Left kidney (tissue), 2 donors: ENCODE results near the gene ARMS2. TPM values are rescaled to one million over a fixed set of nuclear protein-coding genes. Genes with fewer than 3 reads are reported as not detected.

Experiments
- DNase-seq: peaks from one replicate; pipeline ENCODE4 v3.0.0-alpha.2; 2013
- polyA plus RNA-seq: library from polyadenylated mRNA; unstranded; fragments of 120-200 nt; gene quantifications from one replicate; pipeline ENCODE4 v1.2.1, GENCODE V29; 2013; ENCODE audit not compliant: insufficient read length

Gene ARMS2
- polyA plus RNA-seq, 1 donor: 0.17 TPM

DNA sequence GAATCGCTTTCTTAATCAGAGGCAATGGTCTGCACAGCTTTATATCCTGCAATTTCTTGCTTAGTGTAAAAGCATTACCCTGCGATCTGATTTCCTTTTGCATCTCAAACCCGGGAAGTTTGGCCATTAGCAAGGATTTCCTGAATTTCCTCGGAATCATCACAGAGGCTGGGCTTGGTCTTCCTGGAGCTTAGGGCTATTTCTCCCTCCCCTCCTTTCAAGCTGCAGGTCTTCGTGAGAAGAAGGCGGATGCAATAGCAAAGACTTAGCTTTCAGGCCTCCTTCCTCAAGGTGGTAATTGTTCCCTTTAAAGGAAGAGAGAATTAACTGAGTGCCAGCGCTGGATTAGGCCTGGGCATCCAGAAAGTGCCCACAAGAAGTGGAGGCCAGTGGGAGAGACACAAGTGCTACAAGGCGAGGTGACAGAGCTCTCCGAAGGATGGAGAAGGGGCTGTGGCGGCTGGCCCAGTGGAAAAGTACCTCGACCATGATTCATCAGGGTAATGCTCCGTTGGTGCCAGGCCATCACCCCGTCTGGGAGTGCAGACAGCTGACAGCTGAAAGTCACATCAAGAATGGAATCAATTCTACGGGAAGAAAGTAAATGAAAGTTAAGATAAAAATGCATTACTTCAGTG is 4.0 kb upstream of the ARMS2 start:
- DNase-seq: no peak

DNA sequence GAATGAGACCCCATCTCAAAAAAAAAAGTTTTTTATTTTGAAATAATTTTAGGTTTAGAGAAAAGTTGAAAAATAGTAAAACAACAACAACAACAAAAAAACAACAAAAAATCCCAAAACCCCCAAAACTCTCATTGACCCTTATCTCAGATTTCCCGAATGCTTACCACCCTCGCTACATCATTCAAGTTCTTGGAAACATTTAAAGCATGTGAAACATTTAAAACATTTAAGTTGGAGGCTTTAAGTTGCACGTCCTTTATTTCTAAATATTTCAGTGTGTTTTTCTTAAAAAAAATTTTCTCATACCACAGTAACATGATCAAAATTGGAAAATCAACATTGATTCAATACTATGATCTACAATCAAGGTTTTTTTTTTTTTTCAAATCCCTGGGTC is 382 bp upstream of the ARMS2 start:
- no peak for DNase-seq

DNA sequence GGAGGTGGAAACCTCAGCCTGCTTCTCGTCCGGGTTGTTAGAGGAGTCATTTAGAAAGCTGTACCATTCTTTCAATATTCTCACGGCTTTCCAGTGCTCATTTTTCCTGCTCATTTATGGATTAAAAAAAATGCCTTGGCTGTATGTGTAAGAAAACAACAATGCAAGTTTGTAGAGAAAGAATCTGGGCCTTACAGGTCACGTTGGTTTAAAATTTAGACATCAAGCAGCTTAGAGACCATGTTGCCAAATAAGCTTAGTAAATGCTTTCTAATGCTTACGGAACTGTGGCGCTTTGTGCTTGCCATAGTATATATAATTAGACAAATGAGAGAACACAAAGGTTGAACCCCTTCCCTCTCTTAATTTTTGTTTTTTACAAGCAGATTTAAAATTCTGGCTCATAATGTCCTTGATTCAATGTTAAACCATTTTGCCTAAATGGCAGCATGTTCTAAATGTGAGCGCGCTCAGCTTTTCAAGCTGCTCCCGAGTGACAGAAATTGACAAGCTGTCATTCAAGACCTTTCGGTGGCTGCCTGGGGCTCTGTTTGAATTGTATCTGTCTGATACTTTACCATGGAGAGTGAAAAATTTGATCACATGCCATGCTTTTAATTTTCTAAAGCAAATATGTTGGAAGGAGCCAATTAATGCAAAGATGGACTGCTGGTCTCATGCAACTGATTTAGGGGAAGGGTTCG is 1.1 kb downstream of the ARMS2 start:
- DNase-seq: no peak

DNA sequence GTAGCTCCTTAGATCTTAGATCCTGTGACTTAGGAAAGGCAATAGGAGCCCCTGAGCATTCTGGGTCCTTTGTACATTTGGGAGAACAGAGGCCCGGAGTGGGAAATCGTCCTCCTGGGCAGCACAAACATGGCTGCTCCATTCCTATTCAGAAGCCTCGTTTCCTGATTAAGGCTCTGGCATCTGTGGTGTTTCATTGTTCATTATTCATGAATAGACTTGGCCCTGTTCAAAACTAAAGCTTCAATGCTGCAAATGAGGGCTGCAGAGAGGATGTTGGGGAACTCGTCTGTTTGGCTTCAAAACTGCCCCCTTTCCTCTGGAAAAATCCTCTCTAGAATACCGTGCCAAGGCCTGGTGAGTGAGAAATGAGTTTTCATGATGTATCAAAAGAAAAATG is 3.5 kb downstream of the ARMS2 start:
- no peak for DNase-seq

DNA sequence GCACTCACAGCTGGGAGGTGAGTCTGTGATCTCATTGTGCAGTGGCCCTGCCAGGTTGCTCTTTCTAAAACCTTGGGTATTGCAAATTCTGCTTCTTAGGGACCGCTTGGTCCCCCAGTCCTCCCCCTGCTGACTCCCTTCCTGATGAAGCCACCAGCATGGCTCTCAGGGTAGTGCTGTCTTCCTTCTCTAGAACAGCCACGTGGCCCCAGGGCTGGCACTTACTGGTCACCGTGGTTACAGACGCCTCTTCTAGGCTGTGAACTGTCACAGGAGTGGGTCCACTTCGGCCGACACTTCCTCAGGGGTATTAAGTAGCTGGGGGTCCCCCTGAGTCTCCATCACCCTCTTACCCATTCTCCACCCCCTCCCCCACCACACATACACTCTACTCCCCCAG is 4.2 kb downstream of the ARMS2 start:
- DNase-seq: no peak

DNA sequence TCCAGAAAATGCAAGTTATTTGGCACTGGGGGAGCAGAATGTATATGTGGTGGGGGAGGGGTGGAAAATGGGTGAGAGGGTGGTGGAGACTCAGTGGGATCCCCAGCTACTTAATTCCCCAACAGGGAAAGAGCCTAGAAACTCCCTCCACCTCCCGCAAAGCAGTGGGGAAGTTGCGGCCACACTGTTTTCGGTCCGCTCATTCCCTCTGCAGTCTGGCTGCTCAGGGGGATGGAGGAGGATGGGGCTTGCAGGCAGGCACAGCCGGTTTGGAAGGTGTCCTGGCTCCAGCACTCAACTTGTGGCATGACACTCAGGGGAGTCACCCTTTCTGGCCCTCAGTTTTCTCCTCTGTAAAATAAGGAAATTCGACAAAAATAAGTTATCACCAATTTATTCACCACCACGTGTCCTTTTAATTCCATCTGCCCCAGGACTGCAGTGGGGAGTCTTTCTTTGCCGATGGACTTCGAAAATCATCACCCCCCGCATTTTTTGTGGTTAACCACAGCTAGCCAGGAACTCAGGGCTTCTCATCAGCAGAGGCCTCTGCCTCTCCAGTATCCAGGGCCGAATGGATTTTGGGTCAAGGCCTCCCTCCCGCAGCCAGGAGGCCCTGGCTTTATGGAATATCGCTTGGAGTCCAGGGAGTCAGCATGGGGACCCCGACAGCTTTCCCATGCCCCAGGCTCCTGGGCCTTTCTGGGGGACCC is 5.3 kb downstream of the ARMS2 start:
- no peak for DNase-seq

DNA sequence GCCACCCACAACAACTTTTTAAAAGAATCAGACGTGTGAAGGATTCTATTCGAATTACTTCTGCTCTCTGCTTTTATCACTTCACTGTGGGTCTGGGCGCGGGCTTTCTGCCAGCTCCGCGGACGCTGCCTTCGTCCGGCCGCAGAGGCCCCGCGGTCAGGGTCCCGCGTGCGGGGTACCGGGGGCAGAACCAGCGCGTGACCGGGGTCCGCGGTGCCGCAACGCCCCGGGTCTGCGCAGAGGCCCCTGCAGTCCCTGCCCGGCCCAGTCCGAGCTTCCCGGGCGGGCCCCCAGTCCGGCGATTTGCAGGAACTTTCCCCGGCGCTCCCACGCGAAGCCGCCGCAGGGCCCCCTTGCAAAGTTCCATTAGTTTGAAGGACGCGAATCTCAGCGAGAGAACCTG is 6.4 kb downstream of the ARMS2 start:
- DNase-seq: no peak

DNA sequence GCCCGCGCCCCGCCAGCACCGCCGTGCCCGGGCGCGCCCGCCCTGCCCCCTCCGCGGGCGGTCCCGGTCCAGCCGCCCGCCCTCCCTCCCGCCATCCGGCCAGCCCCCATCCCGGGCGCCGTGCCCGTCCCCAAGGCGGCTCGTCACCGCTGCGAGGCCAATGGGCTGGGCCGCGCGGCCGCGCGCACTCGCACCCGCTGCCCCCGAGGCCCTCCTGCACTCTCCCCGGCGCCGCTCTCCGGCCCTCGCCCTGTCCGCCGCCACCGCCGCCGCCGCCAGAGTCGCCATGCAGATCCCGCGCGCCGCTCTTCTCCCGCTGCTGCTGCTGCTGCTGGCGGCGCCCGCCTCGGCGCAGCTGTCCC is 6.9 kb downstream of the ARMS2 start, which contains the start of gene HTRA1:
HTRA1 (plus strand) TSS at position 187 of the 362 bp plus-strand sequence; CDS start at position 287, 100 bp downstream.
- DNase-seq: no peak

DNA sequence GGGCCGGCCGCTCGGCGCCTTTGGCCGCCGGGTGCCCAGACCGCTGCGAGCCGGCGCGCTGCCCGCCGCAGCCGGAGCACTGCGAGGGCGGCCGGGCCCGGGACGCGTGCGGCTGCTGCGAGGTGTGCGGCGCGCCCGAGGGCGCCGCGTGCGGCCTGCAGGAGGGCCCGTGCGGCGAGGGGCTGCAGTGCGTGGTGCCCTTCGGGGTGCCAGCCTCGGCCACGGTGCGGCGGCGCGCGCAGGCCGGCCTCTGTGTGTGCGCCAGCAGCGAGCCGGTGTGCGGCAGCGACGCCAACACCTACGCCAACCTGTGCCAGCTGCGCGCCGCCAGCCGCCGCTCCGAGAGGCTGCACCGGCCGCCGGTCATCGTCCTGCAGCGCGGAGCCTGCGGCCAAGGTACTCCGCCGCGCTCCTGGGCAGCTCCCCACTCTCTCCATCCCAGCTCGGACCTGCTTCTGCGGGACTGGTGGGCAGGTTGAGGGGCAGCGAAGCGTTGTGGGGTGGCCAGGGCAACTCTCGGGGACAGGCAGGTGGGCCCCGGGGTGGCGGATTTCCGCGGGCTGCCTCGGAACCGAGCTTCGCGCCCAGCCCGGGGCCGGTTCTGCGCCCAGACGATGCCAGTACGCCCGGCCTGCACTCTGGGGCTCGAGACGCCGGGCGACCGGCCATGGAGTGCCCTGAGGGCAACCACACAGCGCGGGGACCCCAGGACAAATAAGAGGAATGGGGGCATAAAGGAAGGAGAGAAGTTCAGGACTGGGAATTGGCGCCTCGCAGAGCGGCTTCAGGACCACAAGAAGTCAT is 7.5 kb downstream of the ARMS2 start:
- DNase-seq: no peak

DNA sequence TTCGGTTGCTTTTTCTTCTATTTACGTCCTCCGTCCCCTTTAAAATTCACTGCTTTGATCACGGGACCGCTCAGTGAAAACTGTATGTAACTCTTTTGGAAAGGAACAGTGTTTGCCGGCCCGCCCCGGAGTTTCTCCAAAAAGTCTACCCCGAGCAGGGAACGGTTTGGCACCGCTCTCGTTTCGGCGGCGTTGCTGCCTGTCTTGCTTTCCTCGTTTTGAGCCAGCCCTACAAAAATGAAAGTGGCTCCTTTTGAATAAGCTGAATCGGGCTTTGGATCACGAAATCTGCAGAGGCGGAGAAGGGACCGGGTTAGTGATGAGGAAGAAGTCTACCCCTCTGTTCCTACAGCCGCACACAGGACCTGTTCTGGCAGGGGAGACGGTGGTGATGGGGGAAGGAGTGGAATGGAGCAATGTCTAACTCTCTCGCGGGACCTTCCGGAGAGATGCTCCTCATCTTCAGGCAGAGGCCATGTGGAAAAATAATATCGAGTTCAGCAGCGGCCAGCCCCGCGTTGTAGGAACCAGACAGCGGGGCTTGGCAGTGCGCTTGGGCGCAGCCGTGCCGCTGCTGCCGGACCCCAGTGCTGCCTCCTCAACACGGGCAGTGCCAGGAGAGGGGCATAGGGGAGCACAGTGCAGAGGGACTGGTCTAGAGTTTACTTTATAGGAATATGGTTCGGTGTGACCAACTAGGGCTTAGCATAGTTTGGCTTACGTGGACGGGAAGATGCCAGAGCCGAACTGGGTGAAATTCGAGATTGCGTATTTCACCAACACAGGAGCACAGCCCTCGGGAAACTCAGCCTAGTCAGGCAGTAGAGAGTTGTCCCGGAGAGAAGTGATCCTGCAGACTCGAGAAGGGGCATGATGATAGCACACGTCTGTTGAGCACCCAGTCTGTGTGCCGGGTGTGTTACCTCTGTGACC is 8.3 kb downstream of the ARMS2 start:
- no peak for DNase-seq

DNA sequence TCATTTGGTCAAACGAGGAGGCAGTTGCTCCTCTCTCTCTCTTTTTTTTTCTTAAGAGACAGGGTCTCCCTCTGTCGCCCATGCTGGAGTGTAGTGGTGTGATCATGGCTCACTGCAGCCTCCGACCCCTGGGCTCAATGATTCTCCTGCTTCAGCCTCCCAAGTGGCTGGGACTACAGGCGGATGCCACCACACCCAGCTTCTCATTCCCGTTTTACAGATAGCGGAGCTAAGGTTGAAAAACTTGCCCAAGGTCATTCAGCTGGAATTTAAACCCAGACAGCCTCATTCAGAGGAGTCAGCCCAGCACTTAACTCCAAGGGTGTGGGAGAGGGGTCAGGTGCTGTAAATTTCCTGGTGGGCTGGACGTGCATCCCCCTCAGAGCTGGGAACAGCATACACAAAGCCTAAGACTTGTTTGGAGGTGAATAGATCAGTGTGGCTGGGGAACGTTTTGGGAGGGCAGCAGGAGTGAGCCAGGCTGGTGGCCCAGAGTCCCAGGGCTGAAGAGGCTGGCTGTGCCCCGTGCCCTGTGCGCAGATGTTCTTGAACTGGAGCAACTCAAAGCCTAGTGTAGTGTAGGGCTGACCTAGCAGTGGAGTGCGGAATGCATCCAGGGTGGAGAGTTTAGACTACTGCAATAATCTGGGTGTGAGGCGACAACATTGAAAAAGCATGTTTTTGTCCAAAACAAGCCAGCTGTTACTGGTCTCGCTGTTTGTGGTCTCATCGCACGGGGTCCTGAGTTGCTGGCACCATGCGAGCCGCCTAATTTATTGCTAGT is 9.2 kb downstream of the ARMS2 start:
- DNase-seq: no peak

DNA sequence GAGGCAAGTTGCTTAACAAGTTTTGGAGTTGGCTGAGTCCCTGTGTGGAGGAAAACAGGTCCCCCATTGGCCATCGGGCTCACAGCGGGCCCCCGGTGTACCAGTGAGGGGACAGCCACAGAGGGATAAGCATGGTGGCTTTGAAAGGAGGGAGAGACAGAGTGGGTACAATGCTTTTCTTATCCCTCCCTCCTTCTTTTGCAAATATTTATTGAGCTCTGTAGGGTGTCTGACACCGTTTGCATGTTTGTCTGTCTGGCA is 9.7 kb downstream of the ARMS2 start:
- no peak for DNase-seq

DNA sequence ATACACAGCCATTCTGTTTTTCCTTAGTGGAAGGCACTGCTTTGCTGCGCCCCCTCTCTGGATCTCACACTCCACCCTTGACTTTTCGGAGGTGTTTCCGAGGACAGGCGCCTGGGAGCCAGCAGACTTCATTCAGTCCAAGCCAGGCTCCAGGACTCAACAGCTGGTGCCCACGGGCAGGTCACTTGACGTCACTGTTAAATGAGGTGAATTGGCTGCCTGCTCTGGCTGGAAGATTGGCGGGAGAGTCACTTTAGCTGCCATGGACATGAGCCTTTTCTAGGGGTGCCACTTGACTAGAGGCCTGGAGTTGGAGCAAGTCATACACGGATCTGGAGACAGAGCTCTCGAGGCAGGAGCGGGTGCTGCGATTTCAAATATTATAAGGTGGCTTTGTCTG is 10.1 kb downstream of the ARMS2 start:
- DNase-seq: no peak

DNA sequence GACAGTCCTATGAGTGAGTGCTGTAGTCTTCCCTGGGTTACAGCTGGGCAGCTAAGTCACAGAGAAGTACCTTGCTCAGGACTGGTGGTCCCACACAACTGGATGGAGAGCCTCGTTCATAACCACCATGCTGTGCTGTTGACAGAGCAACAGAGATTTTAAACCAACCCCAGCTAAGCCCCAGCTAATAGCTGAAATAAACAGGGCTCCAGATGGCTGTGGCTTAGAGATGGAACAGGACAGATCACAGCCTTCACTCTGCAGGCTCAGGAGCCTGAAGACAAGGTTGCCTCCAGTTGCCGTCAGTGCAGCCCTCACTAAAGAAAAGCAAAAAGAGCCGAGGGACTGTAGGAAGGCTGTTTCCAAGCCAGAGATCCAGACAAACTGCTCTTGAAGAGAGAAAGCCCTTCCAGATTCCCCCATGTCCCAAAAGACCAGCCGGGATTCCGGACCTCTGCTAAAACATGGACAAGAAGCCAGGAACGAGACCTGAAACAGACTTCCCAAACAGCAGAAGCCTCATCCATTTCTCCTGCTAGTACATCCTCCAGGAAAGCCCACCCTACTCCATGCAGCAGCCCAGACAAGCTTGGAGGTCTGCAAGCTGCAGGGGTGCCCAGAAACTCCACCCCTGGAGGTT is 11.1 kb downstream of the ARMS2 start:
- DNase-seq: no peak

DNA sequence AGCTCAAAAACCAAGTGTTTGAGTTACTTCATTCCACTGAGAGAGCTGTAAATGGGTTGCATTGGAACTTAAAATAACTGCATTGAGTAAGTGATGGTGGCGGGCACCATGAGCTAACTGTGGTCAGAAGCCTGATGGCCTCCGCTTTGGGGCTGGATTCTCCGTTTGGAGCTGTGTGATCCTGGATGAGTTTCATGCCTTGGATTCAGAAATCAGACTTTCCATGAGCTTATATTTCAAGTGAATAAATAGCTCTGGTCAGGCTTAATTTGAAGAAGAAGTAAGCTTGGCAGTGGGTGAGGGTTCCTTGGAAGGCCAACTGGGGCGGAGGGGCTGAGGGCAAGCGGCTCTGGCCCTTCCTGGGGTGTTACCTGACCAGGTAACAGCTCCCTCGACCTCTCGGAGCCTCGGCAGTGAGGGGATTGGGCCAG is 12.5 kb downstream of the ARMS2 start:
- DNase-seq: no peak

DNA sequence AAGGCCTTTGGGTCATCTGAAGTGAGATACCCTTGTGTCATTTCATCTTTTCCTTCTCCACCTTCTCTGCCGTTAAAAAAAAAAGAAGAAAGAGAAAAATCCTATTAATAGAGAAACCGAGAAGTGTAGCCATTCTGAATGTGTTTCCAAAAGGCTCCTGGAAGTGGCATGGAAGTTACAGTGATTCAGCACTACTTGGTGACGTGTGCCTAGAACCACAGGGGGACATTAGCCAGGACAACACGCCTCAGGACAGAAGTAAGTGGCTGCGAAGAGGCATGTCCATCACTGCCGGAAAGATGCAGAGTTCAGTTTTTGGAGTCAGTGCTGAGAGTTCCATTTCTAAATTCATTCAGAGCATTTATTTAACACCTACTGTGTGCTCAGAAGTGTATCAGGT is 13.2 kb downstream of the ARMS2 start:
- no peak for DNase-seq

DNA sequence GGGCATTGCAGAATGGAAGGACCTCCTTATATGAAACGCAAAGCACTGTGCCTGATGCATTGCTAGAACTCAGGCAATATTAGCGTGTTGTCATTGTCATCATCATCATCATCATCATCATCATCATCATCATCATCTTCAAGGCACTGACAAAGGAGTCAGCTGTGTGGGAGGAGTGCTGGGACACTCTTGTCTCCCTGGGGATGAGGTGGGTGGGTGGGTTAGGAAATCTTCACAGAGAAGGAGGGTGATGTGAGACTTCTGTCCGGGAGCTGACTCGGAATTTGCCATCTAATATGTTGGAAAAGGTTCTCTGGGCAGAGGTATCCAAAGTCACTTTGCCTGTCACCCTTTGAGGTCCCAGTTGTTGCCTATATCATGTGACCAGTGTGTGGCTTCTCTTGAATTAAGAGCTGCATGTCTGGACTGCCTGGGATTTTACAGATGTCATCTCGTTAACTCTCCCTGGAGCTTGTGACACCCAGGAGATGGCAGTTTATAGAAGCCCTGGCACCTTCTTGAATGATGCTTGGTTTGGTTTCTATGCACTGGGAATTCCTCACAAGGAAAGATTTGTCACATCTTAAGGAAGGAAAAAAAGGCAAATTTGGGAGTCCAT is 14.0 kb downstream of the ARMS2 start:
- no peak for DNase-seq

DNA sequence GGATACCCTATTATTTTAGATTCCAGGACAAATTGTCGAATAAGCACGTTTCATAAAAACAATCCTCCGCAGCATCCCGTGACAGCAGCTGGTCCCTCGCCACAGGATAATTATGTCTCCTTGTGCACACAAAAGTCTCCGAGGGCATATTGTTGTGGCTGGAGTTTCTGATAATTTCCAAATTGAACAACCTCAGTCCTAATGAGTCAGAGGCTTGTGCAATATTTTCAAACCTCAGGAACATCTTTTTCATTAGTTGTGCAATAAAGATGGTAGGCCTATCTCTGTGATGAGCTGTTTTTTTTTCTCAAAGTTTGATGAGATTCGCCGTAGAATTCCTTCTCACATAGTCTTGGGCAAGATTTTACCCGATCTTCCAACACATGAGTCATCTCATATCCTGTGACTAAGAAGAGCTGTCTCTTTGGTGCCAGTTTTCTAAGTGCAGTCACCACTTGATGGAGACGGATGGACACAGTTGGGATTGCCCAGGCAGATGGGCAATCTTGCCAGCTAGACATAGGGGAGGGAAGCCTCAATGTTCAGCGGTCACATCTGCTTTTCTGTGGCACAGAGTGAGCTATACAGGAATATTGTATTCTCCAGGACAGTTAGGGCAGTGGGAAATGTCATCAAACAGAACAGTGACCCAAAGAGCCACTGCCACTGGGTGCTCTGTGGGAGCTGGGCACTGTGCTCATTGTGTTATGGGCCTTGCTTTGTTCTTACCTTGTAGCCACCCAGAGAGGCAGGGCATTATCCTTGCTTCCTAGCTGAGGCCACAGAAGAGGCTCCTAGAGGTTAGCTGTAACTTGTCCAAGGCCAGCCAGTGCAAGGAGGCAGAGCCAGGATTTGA is 14.7 kb downstream of the ARMS2 start:
- DNase-seq: no peak

DNA sequence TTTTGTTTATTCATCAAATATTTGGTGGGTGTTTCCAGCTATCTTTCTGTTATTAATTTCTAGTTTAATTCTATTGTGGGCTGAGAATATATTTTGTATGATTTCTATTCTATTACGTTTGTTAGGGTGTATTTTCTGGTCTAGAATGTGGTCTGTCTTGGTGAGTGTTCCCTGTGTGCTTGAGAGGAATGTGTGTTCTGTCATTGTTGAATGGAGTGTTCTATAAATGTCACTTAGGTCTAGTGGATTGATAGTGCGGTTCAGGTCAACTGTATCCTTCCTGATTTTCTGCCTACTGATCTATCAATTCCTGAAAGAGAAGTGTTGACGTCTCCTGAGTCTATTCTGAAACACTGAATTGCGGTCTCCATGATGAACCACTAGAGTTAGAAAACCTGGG is 15.4 kb downstream of the ARMS2 start:
- DNase-seq: no peak
